Vagina (tissue), 2 donors: ENCODE measurements around the gene LDLR. TPM values are rescaled to one million over a fixed set of nuclear protein-coding genes. Genes with fewer than 3 reads are reported as not detected.

Source experiments
- DNase-seq, 2 donors: peaks; one replicate each; pipeline ENCODE4 v3.0.0-alpha.2; 2017; ENCODE audit errors: extremely low spot score in 2 of 2
- H3K27ac ChIP-seq: fragments of 200-600 bp; sonication (generic); one replicate; pipeline ENCODE4 v1.5.1; 2019
- H3K27me3 ChIP-seq: fragments of 200-600 bp; sonication (generic); one replicate; pipeline ENCODE4 v1.5.1; 2019
- H3K36me3 ChIP-seq, 2 donors: fragments of 200-600 bp; sonication (generic); one replicate each; pipeline ENCODE4 v1.5.1; 2017 to 2019
- H3K4me1 ChIP-seq: fragments of 200-600 bp; sonication (generic); one replicate; pipeline ENCODE4 v1.5.1; 2019
- H3K4me3 ChIP-seq, 2 donors: fragments of 200-600 bp; sonication (generic); 1 replicate in 1 of 2; 2 replicates in 1 of 2; pipeline ENCODE4 v1.5.1; 2016 to 2019
- H3K9me3 ChIP-seq: fragments of 200-600 bp; sonication (generic); one replicate; pipeline ENCODE4 v1.5.1; 2019
- POLR2A ChIP-seq, 2 donors: fragments of 450-650 bp; IDR thresholded peaks; one replicate each; pipeline ENCODE4 v1.6.1; 2017; ENCODE audit warnings: antibody characterized with exemption in 2 of 2, mild to moderate bottlenecking in 2 of 2, moderate library complexity in 2 of 2
- POLR2AphosphoS5 ChIP-seq, 2 donors: sonication (generic); formaldehyde crosslinking; IDR thresholded peaks; one replicate each; pipeline ENCODE4 v1.9.0; 2017; ENCODE audit warnings: antibody characterized with exemption in 2 of 2, mild to moderate bottlenecking in 2 of 2, low read depth in 1 of 2; ENCODE audit not compliant: insufficient read depth in 1 of 2
- intact Hi-C: fragments of 100-400 bp; cut with DNase I; formaldehyde crosslinking; loops from one replicate; pipeline ENCODE4 v1.15.1; 2023
- total RNA-seq: library from RNA; depleted of rRNA; stranded (reverse); fragments of >200 nt; gene quantifications from one replicate; pipeline ENCODE4 v1.2.3, GENCODE V29; 2016
- TF ChIP-seq, protein P1 (sequence below), 3 experiments: fragments of 450-650 bp in 2 of 3; fragments of 200-600 bp in 1 of 3; sonication (generic) in 1 of 3; IDR thresholded peaks; one replicate each; pipeline ENCODE4 v1.5.1; 2017 to 2019; ENCODE audit warnings: antibody characterized with exemption in 3 of 3, mild to moderate bottlenecking in 2 of 3, moderate library complexity in 2 of 3

The LDLR gene
- total RNA-seq, 1 donor from 2014 or later: 135 TPM

DNA sequence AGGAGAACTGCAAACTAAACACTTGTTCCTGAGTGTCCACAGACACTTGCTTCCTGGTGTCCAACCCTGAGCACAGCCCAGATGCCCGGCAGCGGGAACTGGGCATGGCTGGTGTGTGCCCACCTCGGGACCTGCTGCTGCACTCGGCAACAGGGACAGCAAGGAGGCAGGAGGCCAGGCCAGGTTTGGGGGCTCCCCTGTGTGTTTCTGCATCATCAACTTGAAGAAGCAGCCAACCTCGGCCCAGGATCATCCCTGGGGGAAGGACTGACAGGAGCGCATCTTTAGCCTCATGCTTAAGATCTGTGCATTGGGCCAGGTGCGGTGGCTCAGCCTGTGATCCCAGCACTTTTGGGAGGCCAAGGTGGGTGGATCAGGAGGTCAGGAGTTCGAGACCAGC lies 35.1 kb upstream of the LDLR start:
- DNase-seq: no peak
- Histone ChIP-seq H3K36me3 (peaks cover 0 to 11% of the 10 kb centered on the region in 2 donors), H3K27ac (no peak overlapping the region), H3K27me3 (no peaks in the 10 kb centered on the region), H3K9me3 (no peaks in the 10 kb centered on the region), H3K4me1 (no peaks in the 10 kb centered on the region), H3K4me3 (no peak overlapping the region)
- intact Hi-C loops: no loop called here
- TF ChIP-seq POLR2AphosphoS5 (IDR thresholded peaks at IDR 0.05; ENCODE audit: insufficient read depth in 1 of 2, low read depth in 1 of 2) (no peak), POLR2A (IDR thresholded peaks at IDR 0.05) (no peak)
- TF ChIP-seq, protein P1, sequence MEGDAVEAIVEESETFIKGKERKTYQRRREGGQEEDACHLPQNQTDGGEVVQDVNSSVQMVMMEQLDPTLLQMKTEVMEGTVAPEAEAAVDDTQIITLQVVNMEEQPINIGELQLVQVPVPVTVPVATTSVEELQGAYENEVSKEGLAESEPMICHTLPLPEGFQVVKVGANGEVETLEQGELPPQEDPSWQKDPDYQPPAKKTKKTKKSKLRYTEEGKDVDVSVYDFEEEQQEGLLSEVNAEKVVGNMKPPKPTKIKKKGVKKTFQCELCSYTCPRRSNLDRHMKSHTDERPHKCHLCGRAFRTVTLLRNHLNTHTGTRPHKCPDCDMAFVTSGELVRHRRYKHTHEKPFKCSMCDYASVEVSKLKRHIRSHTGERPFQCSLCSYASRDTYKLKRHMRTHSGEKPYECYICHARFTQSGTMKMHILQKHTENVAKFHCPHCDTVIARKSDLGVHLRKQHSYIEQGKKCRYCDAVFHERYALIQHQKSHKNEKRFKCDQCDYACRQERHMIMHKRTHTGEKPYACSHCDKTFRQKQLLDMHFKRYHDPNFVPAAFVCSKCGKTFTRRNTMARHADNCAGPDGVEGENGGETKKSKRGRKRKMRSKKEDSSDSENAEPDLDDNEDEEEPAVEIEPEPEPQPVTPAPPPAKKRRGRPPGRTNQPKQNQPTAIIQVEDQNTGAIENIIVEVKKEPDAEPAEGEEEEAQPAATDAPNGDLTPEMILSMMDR (IDR thresholded peaks at IDR 0.05): no peak

DNA sequence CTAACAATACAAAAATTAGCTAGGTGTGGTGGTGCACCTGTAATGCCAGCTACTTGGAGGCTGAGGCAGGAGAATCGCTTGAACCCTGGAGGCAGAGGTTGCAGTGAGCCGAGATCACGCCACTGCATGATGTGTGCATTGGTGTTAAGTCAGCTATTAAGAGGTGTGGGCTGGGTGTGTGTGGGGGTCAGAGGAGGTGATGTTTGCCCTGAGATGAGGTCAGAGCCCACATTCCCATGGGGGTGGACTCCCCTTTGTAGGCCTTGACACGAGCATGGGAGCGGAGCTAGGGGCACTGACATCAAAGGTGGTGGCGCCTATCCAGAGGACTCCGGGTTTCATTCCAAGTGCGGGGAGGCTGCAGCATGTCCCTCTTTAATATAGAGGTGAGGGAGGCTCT lies 34.6 kb upstream of the LDLR start:
- intact Hi-C loops: no loop called here
- TF ChIP-seq, protein P1 (IDR thresholded peaks at IDR 0.05): no peak
- TF ChIP-seq POLR2AphosphoS5 (IDR thresholded peaks at IDR 0.05; ENCODE audit: insufficient read depth in 1 of 2, low read depth in 1 of 2): no peak
- no peak for TF ChIP-seq POLR2A (IDR thresholded peaks at IDR 0.05)
- H3K27me3 ChIP-seq: no peaks in the 10 kb centered on the region
- no peak for DNase-seq
- H3K9me3 ChIP-seq: no peaks in the 10 kb centered on the region
- H3K36me3 ChIP-seq: peaks cover 0 to 14% of the 10 kb centered on the region in 2 donors
- H3K4me3 ChIP-seq: no peak overlapping the region
- H3K27ac ChIP-seq: no peak overlapping the region
- H3K4me1 ChIP-seq: no peaks in the 10 kb centered on the region

DNA sequence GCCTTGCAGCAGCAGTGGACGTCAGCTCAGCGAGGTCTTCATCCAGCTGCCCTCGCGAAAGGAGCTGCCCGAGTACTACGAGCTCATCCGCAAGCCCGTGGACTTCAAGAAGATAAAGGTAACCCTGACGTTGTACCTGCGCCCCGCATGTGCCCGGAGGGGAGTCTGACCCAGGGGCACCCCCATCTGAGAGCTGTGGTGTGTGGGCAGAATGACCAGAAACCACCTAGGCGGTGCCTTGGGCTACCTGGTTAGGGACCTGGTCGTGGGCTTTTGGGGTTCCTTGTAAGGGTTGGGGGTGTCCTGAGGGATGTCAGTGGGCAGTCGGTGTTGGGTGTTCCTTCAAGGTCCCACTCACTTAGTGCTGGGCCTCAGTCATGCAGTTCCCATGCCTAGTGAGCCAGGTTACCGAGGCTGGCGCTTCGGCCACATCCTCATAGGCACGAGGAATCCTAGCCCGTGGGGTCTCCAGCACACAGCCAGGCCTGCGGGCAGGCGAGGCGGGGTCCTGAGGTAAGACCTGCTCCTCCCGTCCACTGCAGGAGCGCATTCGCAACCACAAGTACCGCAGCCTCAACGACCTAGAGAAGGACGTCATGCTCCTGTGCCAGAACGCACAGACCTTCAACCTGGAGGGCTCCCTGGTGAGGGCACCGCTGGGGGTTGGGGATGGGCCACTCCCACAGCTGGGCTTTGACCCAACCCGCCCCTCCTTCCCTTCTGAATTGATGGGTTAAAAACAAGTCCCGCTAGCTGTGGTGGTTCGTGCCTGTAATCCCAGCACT lies 30.8 kb upstream of the LDLR start:
- Histone ChIP-seq H3K4me1 (no peaks in the 10 kb centered on the region), H3K4me3 (no peak overlapping the region), H3K9me3 (no peaks in the 10 kb centered on the region), H3K27ac (no peak overlapping the region), H3K36me3 (peaks cover 0 to 40% of the 10 kb centered on the region in 2 donors), H3K27me3 (no peaks in the 10 kb centered on the region)
- intact Hi-C loops: no loop called here
- DNase-seq: no peak
- TF ChIP-seq POLR2A (IDR thresholded peaks at IDR 0.05): no peak
- TF ChIP-seq, protein P1 (IDR thresholded peaks at IDR 0.05): no peak
- no peak for TF ChIP-seq POLR2AphosphoS5 (IDR thresholded peaks at IDR 0.05; ENCODE audit: insufficient read depth in 1 of 2, low read depth in 1 of 2)

DNA sequence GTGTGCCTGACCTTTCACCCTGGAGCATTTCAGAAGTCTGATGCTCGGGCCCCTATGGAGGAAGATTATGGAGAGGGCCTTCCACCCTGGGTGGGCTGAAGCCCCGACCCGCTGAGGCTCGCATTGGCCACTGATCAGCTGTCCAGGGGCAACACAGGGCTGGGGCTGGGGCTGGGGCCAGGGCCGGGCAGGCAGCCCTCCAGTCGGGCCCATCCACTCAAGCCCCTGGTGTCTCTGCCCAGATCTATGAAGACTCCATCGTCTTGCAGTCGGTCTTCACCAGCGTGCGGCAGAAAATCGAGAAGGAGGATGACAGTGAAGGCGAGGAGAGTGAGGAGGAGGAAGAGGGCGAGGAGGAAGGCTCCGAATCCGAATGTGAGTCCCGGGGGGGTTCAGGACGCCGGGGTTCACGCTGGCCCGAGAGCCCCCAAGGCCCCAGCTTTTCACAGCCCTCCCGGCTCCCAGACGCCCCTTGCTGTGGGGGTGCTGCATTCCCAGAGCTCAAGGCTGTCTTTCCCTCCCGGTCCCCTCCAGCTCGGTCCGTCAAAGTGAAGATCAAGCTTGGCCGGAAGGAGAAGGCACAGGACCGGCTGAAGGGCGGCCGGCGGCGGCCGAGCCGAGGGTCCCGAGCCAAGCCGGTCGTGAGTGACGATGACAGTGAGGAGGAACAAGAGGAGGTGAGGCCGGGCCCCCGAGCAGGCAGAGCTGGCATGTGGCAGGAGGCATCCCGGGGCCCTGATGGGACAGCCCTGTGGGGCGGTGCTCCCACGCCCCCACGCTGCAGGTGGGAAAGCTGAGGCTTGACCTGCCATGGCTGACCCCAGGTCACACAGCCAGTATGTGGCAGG lies 29.5 kb upstream of the LDLR start:
- TF ChIP-seq POLR2AphosphoS5 (IDR thresholded peaks at IDR 0.05; ENCODE audit: insufficient read depth in 1 of 2, low read depth in 1 of 2) (no peak), POLR2A (IDR thresholded peaks at IDR 0.05) (no peak)
- TF ChIP-seq, protein P1 (IDR thresholded peaks at IDR 0.05): no peak
- peaks cover 0 to 42% of the 10 kb centered on the region in 2 donors for H3K36me3 ChIP-seq
- H3K27ac ChIP-seq: no peak overlapping the region
- intact Hi-C loops: no loop called here
- no peaks in the 10 kb centered on the region for H3K4me1 ChIP-seq
- H3K9me3 ChIP-seq: no peaks in the 10 kb centered on the region
- no peaks in the 10 kb centered on the region for H3K27me3 ChIP-seq
- H3K4me3 ChIP-seq: no peak overlapping the region
- DNase-seq: no peak
